DMS153 treated with DMSO at 0.1 percent for 48 hours (cell line): Measurements from ENCODE around the gene SDCCAG8.

Experiments used
- DNase-seq: peaks from one replicate; lab custom pipeline; 2025; ENCODE audit not compliant: unreplicated experiment; lab: John Stamatoyannopoulos, UW

The SDCCAG8 gene

DNA sequence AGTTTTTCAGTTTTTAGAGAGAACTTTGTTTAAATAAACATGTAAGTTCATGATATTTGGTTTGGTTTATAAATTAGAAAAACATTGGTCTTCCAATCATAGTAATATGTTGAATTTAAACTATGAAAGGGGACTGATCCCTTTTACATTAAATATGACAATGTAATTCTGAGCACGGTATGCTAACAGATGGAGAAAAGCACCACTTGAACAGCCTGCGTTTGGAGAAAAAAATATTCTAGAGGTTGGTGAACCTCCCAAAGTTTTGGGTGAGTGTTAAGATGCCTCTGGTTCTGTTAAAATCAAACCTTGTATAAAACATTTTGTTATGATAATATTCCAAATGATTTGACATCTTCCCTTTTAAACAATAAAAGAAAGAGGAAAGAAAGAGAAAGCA lies 123.9 kb downstream of the SDCCAG8 start:
- DNase-seq = no peak

DNA sequence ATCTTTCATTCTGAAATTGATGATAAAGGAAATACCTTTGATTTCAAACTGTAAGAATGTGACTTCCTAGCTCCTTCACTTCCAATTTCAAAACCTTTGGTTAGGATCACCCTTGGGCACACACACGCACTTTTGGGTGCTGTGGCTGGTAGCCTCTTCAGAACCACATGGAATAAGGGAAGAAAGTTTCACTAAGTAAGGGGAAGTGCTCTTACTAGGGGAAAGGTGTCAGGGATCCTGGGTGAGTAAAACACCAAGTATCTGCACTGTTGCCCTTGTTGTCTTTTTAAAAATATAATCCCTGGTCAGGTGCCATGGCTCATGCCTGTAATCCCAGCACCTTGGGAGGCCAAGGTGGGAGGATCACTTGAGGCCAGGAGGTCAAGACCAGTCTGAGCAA lies 132.4 kb downstream of the SDCCAG8 start:
- DNase-seq = no peak

DNA sequence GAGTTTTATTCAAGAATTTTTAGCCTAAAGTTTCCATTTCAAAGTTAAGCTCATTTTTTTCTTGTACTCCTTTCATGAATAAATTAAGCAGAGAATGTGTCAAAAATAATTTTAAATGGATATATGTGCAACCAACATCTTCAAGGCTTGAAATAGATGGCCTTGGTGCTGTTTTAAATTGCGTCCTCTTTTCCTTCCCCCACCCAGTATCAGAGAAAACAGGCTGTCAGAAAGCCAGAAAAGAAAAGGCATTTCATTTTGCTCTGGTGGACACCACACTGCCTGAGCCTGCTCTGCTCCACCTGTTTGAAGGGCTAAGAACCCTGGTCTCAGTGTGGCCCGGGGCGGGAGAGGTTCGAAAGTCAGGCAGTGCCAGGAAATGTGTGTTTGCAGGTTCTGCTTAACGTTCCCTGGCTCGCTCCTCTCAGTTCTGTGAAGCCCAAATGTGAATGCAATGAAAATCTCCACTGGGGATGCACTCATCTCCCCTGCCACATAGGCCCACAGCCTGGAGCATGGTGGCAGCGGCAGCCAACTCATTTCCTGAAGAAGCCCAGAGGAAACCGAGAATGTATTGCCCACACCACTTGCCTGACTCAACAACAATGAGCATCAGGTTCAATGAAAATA lies 134.4 kb downstream of the SDCCAG8 start:
- DNase-seq = no peak

DNA sequence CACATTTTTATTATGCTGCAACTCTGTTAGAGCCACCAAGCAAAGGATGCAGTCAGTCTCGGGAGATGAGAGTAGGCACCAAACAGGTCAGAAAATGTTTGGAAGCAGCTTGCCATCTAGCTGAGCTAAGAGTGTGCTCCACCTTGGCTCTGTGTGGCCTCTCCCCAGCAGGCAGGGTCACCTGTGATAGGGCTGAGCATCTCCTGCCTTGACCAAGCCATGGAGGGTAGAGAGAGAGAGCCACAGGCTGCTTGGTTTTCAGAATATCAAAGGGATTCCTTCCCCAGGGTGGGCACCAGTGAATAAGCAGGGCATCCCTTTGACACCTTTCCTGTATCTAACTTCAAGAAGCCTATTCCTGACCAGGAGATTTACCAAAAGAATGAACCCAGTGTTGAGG lies 135.5 kb downstream of the SDCCAG8 start:
- DNase-seq = no peak

DNA sequence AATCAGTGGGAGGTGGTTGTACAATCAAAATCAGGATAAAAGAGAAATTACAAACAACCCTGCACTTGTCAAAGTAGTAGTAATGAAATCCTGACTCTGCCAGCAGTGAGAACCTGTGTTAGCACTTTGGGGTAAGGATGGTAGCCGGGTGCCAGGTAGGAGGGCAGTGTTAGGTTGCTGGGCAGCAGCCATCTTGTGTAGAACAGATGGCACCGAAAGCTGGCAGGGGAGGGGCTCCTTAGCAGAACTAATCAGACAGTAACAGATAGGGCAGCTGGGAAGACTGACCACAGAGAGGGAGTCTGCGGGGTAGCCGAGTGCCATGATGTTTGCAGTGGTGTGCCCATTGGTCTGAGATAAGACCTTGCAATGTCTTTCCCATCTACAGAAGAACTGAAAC lies 137.3 kb downstream of the SDCCAG8 start:
- no peak for DNase-seq

DNA sequence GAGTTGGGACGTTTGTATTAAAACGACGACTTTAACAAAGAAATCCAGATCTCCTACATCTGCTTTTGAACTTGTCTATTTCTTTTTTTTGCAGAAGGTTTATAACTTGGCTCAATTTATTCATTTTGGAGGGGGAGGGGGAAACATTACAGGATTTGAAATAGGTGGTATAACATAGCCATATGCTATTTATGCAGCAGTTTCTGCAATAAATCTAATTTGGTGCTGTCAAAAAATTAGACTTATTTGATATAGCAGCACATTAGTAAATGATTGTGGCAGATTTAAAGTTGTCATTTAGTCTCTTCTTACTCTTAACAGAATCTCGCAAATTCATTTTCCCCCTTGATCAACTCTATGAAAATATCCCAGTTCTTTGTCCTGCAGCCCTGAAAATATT lies 138.2 kb downstream of the SDCCAG8 start:
- no peak for DNase-seq

DNA sequence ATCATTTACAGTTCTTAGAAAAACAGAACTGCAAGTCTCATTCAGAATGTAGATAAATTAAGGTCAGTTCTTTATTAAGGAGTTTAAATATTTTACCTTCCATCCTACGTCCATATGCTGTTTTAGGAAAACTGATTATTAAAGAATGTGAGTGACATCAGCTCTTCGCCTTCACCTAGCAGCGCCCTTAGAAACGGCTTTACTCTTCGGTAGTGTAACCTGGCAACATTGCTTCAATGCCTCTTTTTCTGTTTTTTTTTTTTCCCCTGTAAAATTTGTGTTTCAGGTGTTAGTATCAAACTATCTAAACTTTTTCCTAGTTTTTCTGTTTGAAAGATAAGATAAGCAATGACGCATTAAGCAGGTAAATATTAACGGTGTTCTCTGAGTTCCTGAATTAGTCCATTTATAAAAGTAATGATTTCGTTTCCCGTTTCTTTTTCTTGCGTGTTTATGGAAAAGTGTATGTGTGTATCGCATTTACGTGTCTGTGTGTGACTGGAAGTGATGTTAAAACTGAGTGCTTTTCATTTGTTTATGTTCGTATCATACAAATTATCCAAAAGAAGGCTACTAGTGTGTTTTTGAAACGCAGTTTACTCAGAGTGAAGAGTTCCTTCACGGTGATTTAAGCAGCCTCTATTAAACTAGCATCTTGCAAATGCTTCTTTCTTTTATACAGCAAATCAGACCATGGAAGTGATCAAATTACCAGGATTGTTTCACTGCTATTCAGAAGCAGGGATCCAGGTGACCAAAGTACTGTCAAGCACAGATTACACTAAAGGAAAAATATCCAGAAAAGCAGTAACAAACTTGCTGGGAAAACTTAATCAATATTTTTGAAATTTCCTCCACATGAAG lies 139.0 kb downstream of the SDCCAG8 start:
- peak; percentile 7 for DNase-seq

DNA sequence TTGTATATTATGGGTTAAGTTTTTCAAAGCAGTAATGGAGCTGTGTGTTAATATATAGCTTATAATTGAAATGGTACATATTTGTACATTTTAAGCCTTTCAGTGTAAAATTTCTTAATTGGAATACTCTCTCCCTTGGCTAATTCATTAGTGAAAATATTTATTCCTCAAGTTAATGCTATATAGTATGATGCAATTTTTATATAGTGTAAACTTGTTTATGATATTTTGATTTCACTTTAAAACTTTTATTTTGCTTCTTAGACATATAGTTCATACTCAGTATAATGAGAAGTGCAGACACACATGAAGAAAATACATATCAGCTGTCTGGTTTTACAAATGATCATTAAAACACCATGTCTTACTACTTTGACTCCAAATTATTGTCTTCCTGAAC lies 140.6 kb downstream of the SDCCAG8 start:
- DNase-seq = no peak

DNA sequence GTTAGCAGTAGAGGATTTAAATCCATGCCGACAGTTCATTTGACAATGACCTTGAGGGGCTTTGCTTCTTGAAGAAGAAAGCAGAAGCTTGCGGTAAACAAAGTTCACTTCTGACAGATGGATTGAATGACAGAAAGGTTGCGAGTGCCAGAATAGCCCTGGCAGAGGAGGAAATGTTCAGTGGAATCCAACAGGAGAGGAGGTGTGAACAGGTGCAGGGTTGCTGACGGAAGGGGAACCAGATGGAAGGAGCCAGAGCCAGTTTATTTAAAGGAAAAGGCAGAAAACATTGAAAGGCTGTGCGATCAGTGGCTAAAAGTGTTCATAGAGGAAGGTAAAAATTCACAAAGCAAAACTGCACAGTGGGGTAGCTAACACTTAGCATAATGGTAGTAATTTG lies 141.0 kb downstream of the SDCCAG8 start:
- no peak for DNase-seq

DNA sequence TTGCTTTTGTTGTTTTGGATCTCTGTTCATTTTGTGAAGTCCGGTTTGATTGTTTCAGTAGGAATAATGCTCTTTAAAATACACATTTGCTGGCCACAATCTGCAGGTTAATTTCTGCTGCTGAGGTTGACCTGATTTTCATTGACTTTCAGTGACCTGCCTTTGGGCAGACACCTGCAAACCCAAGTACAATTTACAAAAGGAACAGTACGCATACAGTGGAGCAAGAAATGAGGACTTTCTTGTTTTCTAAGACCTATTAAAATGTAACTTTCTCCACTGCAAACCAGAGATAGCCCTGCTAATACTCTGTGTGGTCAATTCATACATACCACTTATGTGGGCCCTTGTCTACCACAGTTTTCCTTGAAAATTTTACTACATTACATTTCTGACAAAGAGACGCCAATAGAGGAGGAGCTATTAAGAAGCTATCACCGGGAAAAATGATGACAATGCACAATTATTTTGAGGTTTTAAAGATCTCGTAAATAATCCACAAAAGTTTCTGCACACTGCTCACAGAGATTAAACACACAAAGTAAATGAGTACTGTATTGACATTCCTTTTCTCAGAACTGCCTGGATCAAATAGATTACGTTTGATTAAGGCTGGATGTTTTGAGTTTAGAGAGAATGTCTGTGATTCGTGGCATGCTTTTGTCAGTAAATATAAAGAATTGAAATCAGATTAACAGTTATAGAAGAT lies 141.9 kb downstream of the SDCCAG8 start:
- DNase-seq = no peak

DNA sequence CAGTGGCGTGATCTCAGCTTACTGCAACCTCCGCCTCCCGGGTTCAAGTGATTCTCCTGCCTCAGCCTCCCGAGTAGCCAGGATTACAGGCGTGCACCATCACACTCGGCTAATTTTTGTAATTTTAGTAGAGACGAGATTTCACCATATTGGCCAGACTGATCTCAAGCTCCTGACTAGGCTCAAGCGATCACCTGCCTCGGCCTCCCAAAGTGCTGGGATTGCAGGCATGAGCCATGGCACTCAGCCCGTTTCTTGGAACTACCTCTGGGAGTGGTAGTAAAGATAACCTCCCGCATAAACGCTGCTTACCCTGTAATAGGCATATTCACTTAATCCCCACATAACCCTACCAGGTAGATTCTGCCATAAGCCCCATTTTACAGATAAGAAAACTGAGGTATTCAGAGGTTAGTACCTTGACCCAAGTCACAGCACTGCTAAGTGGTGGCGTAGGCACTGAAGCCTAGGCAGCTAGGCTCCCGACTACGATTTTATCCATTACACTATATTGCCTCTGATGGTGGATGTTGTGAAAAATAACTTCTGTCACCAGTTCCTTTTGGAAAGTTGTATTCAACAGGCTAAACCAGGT lies 143.8 kb downstream of the SDCCAG8 start:
- no peak for DNase-seq

DNA sequence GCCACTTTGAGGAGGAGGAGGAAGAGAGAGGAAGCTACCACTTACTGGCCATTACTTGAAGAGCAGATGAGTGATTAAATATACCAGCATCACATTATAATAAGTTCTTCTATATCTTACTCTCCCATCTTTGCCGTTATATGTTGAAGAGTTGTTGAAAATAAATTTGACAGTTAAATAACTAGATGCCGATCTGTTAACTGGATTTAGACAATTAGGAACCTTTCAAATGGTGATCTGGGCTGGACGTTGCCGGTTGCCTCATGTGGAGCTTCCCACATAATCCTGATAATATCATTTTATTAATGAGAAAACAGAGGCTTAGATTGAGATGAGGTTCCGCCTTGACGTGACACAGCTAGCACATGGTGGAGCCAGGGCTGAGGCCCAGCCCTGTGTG lies 147.0 kb downstream of the SDCCAG8 start:
- DNase-seq = no peak

DNA sequence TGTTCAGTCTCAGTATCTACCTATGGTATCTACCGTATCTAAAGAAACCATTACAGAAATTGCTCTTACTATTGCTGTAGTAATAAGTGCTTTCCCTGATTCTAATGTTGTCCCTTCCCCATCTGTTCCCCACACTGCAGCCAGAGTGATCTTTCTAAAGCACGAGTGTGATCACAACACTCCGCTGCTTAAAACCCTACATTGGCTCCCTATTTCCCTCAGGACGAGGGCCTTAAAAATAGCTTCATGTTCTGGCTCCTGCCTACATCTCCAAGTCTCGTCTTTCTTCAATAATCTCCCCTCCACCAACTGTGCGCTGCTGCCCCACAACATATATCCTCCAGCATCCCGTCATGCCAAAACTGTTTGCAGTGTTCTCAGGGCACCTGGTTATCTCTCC lies 150.6 kb downstream of the SDCCAG8 start:
- no peak for DNase-seq

DNA sequence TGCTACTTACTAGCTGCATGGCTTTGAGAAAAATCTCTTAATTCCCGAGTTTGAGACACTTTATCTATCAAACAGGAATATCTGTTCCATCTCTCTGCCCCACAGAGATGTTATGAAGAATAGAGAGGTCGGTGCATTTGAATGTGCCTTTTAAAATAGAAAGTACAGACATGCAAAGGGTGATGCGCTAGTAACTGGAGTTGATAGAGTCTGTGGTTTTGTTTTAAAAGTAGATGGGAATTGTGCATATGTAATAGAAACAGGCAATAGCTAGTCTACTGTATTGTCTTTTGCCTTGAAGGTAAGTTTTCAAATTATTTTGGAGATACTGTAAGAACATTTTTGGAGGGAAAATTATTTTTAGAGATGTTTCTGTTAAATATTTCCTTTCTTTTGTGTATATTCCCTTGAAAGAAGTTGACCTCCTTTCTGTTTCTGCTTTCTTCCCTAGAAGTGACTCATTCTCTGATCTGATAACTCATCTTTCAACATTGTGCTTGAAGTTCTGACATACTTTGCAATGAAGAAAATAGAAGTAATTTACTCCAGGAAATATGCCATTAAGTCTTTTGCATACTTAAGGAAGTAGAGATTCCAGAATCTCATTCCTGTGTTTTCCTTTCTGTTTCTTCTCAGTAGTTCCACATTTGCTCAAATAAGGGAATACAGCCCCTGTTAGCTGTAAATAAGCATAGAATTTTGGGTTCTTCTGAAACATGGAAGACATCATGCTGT lies 151.6 kb downstream of the SDCCAG8 start:
- no peak for DNase-seq

DNA sequence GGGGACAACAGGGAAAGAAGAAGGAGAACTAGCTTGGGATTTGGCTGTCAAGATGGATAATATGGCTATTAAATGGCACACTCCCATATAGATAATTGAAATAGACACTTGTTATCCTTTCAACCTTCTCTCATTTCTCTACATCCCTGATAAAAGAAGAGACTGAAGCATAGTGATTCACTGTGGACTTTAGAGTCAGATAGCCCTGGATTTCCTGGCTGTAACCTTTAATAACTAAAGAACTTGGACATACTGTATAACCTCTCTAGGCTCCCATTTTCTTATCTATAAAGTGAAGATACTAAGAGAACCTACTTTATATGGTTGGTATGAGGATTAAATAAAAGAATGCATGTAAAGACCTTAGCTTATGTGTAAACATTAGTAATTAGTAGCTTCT lies 152.6 kb downstream of the SDCCAG8 start:
- DNase-seq = no peak

DNA sequence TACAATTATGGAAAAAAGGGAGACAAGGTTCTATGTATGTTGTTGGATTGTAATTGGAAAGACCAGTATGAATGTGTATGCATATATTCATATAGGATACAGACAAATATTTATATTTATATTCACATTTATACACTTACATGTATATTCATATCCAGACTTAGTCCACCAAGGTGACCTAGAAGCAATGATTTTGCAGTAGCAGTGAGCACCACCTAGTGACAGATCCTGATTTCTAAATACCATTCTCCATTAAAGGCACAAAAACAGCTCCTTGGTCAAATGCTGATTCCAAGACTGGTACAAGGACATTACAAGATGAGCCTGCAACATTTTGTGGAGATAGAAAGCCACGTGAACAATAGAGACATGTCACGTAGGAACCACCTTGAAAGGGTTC lies 153.4 kb downstream of the SDCCAG8 start:
- DNase-seq = no peak

DNA sequence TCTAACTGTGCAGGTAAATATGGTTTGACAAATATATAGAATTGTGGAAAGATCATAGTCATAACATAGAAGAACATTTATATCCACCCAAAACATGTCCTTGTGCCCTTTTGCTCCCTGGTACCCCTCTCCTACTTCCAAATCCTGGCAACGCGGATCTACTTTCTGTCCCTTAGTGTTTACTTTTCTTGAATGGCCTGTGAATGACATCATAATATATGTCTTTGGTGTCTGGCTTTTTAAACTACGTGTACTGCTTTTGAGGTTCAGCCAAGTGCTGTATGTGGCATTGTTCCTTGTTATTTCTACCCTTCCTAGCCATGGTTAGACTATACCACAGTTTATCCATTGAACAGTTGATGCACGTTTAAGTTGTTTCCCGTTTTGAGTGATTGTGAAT lies 155.6 kb downstream of the SDCCAG8 start:
- DNase-seq = peak; percentile 87

DNA sequence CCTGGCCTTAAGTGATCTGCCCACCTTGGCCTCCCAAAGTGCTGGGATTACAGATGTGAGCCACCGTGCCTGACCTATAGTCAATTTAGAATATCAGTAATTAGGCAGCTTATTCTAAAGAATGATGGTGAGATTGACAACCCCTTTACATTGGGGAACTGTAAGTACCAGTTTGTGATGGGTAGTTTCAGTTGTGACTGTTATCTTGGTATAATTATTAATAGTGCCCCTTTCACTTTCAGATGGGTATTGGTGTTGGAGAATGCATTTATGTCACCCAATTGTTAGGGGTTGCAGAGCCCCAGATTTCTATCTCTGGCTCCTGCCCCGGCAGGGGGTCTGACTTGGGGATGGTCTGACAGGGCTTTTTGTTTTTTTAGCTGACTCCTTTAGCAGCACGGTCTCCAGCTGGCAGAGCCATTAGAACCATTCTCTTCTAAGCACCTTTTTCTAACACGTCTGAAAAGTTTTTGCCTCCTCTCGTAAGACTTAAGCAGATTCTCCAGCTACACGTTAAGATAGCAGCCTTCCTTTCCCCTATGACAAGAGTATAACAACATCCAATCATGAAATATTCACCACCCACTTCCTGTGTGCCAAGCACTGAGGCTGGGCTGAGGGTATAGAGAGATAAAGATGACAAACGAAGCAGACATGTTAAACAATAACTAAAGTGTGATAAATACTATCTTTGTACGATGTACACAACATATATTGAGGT lies 157.8 kb downstream of the SDCCAG8 start:
- DNase-seq = no peak

DNA sequence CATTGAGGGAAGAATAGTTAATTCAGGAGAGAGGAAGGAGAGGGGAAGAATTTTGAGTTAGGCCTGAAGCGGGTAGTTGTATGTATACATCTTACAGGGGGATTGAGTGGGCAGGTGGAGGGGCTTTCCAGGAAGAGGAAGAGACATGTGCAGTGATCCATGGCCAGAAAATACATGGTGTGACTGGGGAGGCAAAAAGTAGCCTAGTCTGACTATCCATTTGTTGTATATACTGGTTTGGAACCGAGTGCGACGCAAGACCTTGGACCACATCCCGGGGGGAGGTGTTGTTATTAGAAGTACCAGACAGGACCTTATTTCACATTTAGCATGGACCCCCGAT lies 158.3 kb downstream of the SDCCAG8 start:
- no peak for DNase-seq

DNA sequence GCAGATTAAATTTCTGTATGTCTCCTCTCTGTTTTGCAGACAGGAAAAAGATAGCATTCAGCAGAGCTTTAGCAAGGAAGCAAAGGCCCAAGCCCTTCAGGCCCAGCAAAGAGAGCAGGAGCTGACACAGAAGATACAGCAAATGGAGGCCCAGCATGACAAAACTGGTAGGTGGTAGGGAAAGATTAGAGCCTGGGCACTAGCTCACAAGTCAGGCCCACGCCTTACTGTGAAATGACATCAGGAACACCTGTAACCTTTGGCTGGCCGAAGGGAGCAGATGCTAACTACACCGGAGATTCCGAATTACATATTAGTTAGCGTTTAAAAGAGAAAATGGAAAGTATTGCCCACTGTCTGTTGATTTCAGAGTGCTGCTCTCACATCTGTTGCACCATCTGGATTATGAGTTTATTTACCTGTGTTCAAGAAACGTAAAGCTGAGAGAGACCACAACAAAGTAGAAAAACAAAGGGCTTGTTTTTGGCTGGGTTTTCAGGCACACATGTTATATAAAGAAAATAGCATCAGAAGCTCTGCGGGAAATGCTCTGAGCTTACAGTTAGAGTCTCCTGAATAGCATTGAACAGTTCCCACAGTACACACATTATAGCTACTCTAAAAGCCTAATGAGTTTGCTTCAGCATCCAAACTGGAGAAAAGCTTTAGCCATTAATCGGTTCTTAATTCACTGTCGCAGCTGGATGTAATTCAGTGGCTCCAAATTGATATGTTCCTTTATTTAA lies 160.0 kb downstream of the SDCCAG8 start:
- no peak for DNase-seq
